ENCODE results near the gene DYNC1I1.

DNA sequence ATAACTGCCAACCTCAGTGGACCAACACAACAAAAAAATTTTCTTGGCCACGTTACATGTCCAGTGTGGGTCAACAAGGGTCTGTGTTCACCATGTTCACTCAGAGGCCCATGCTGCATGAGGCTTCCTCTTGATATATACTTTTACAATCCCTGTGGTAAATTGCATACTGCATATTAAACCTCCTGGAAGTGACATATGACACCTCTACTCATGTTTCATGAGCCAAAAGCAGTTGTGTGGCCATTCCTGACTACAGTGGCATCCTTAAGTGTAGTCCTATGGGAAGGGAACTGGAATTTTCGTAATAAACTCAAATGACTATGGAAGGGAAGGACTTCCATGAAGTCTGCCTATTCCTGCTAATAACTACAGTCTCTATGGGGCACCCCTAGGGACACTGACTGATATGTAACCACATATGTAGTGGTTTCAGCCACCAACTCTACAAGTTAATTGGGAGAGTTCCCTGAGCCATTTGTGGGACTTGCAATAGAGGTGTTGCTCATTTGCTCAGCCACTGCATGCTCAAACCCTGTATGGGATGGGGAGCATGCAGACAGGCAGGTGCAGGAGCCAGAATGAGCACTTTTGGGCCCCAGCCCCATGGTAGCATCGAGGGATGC lies 9.7 kb downstream of the DYNC1I1 start:
- TF ChIP-seq, protein P1, sequence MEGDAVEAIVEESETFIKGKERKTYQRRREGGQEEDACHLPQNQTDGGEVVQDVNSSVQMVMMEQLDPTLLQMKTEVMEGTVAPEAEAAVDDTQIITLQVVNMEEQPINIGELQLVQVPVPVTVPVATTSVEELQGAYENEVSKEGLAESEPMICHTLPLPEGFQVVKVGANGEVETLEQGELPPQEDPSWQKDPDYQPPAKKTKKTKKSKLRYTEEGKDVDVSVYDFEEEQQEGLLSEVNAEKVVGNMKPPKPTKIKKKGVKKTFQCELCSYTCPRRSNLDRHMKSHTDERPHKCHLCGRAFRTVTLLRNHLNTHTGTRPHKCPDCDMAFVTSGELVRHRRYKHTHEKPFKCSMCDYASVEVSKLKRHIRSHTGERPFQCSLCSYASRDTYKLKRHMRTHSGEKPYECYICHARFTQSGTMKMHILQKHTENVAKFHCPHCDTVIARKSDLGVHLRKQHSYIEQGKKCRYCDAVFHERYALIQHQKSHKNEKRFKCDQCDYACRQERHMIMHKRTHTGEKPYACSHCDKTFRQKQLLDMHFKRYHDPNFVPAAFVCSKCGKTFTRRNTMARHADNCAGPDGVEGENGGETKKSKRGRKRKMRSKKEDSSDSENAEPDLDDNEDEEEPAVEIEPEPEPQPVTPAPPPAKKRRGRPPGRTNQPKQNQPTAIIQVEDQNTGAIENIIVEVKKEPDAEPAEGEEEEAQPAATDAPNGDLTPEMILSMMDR (conservative IDR thresholded peaks at IDR 0.05): no peak
- TF ChIP-seq EZH2 (IDR thresholded peaks at IDR 0.05; ENCODE audit: low read depth): no peak
